Esophagus muscularis mucosa (tissue), 4 donors: ENCODE results near the gene RPS6KA5. TPM values are rescaled to one million over a fixed set of nuclear protein-coding genes. Genes with fewer than 3 reads are reported as not detected.
"Not testable (repeated sequence)": the region's sequence is repeated elsewhere in the genome, so short reads cannot be mapped to it uniquely, and the experiment has no call there.

Experiments used
- DNase-seq: peaks from one replicate; pipeline ENCODE4 v3.0.0-alpha.2; 2017; ENCODE audit errors: extremely low spot score
- H3K27ac ChIP-seq, 4 donors: fragments of 200-600 bp; sonication (generic); replicated peaks in 1 of 4; 1 replicate in 3 of 4; 2 replicates in 1 of 4; pipeline ENCODE4 v1.5.1; 2016 to 2019; ENCODE audit warnings: mild to moderate bottlenecking in 1 of 4
- H3K27me3 ChIP-seq, 4 donors: fragments of 200-600 bp; sonication (generic); one replicate each; pipeline versions ENCODE4 v1.5.1 to v1.6.0; 2016 to 2019
- H3K36me3 ChIP-seq, 4 donors: fragments of 200-600 bp; sonication (generic); one replicate each; pipeline ENCODE4 v1.5.1; 2016 to 2019
- H3K4me1 ChIP-seq, 4 donors: fragments of 200-600 bp; sonication (generic); one replicate each; pipeline ENCODE4 v1.5.1; 2016 to 2019
- H3K4me3 ChIP-seq, 4 donors: fragments of 200-600 bp; sonication (generic); 1 replicate in 2 of 4; 2 replicates in 2 of 4; pipeline ENCODE4 v1.5.1; 2016 to 2019; ENCODE audit warnings: mild to moderate bottlenecking in 4 of 4, moderate library complexity in 1 of 4
- H3K9me3 ChIP-seq, 4 donors: fragments of 200-600 bp; sonication (generic); 1 replicate in 3 of 4; 2 replicates in 1 of 4; pipeline ENCODE4 v1.5.1; 2016 to 2019
- CTCF ChIP-seq, 3 experiments: fragments of 200-600 bp in 2 of 3; fragments of 450-650 bp in 1 of 3; sonication (generic) in 2 of 3; IDR thresholded peaks; one replicate each; pipeline ENCODE4 v1.5.1; 2017 to 2019; ENCODE audit warnings: antibody characterized with exemption in 3 of 3, mild to moderate bottlenecking in 2 of 3, moderate library complexity in 1 of 3
- EP300 ChIP-seq: sonication (generic); formaldehyde crosslinking; IDR thresholded peaks from one replicate; pipeline ENCODE4 v1.6.1; 2017; ENCODE audit warnings: antibody characterized with exemption
- POLR2A ChIP-seq: fragments of 450-650 bp; IDR thresholded peaks from one replicate; pipeline ENCODE4 v1.6.1; 2017; ENCODE audit warnings: antibody characterized with exemption, moderate library complexity, mild to moderate bottlenecking, low read depth
- POLR2AphosphoS5 ChIP-seq, 2 donors: sonication (generic); formaldehyde crosslinking; IDR thresholded peaks; one replicate each; pipeline ENCODE4 v1.6.1; 2017; ENCODE audit warnings: antibody characterized with exemption in 2 of 2
- WGBS: methylation state at CpG from one replicate; pipeline ENCODE4 v1.1.5; 2018; 5-methylcytosine and 5-hydroxymethylcytosine counted together
- intact Hi-C: fragments of 100-400 bp; cut with DNase I; formaldehyde crosslinking; loops from one replicate; pipeline ENCODE4 v1.15.1; 2023
- total RNA-seq, 4 donors: library from RNA; depleted of rRNA; stranded (reverse); fragments of >200 nt; gene quantifications; one replicate each; pipeline versions ENCODE4 v1.1.0 to v1.2.1, GENCODE V29; 2016

The RPS6KA5 gene
- total RNA-seq, 4 donors from 2014 or later = 30.8 to 40.6 (median 35.0) TPM

DNA sequence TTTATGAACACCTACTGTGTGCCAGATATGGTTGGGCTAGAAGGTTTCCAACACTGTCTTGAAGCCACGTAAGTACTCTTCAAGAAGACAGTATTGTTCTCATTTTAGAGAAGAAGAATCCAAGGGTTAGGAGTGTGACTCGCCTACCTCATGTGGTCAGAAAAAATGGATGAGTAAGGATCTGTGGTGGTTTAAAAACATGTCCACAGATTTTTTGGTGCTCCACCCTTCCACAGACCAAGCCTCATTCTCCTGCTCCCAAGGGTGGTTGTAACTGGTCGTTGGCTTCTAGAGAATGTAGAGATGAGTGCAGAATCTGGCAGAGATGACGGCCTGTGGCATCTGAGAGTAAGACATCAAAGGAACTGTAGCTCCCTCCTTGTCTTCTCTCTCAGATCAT lies 213.9 kb downstream of the RPS6KA5 start:
- no peak for DNase-seq
- no peak overlapping the region for H3K27ac ChIP-seq
- H3K9me3 ChIP-seq = no peaks in the 10 kb centered on the region
- no peak overlapping the region for H3K4me3 ChIP-seq
- no peaks in the 10 kb centered on the region for H3K27me3 ChIP-seq
- no peak for TF ChIP-seq EP300
- TF ChIP-seq POLR2AphosphoS5 (IDR thresholded peaks at IDR 0.05) = no peak
- no peak for TF ChIP-seq POLR2A
- H3K4me1 ChIP-seq = peaks cover 0 to 13% (median 5%) of the 10 kb centered on the region in 4 donors
- WGBS = 88% methylated on average over 4 of the region's 4 CpGs
- intact Hi-C loops = no loop called here
- H3K36me3 ChIP-seq = peaks cover 0 to 27% (median 0%) of the 10 kb centered on the region in 4 donors

DNA sequence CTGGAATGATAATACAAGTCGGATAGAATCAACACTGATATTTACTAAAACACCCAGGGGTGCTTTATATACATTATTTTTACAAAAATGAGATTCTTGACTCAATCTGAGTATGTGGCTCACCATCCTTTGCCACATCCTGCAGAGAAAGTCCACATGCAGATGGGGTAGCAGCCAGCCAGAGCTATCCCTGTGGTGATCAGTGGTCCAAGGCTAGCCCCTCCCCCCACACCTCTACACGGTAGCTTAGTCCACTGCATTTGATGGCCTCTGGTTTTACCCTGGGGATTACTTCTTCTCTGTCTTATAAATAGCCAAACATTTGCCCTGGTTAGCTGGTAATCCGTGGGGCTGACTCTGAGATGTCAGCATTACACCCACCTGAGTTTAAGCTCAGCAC lies 216.1 kb downstream of the RPS6KA5 start:
- intact Hi-C loops = no loop called here
- Histone ChIP-seq H3K9me3 (no peaks in the 10 kb centered on the region), H3K36me3 (peaks cover 0 to 20% (median 0%) of the 10 kb centered on the region in 4 donors), H3K4me1 (peaks cover 0 to 3% (median under 1%) of the 10 kb centered on the region in 4 donors), H3K27me3 (no peaks in the 10 kb centered on the region), H3K4me3 (no peak overlapping the region), H3K27ac (no peak overlapping the region)
- TF ChIP-seq POLR2AphosphoS5 (IDR thresholded peaks at IDR 0.05) = no peak
- no peak for TF ChIP-seq POLR2A
- no peak for TF ChIP-seq CTCF (IDR thresholded peaks at IDR 0.05)
- TF ChIP-seq EP300 = no peak
- WGBS = 77% methylated on average over 3 of the region's 3 CpGs
- DNase-seq = no peak

DNA sequence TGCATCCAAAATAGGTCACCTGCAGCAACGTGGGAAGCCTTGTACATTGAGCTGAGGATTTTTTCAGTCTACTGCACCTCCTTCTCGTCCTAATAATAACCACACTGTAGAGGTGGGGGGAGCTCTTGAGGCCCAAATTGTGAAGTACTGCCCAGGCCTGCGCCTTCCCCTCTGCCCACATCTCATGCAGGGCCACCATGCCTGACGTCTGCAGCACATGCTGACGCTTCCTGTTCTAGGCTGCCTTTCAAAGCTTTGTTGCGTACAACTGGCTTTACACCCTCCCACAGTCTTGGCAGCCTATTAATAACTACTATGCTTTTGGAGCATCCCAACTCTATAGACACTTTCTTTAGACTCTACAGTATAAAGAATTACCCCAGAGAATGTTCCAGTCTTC lies 217.7 kb downstream of the RPS6KA5 start:
- intact Hi-C loops = no loop called here
- no peak overlapping the region for H3K4me3 ChIP-seq
- H3K27ac ChIP-seq = no peak overlapping the region
- WGBS = 63% methylated on average over 6 of the region's 6 CpGs
- peaks cover 0 to 14% (median 0%) of the 10 kb centered on the region in 4 donors for H3K36me3 ChIP-seq
- H3K4me1 ChIP-seq = peaks cover 0 to 12% (median 6%) of the 10 kb centered on the region in 4 donors
- no peak for TF ChIP-seq POLR2A
- TF ChIP-seq CTCF (IDR thresholded peaks at IDR 0.05) = no peak
- TF ChIP-seq POLR2AphosphoS5 (IDR thresholded peaks at IDR 0.05) = no peak
- no peak for TF ChIP-seq EP300
- no peak for DNase-seq
- H3K9me3 ChIP-seq = no peaks in the 10 kb centered on the region
- no peaks in the 10 kb centered on the region for H3K27me3 ChIP-seq

DNA sequence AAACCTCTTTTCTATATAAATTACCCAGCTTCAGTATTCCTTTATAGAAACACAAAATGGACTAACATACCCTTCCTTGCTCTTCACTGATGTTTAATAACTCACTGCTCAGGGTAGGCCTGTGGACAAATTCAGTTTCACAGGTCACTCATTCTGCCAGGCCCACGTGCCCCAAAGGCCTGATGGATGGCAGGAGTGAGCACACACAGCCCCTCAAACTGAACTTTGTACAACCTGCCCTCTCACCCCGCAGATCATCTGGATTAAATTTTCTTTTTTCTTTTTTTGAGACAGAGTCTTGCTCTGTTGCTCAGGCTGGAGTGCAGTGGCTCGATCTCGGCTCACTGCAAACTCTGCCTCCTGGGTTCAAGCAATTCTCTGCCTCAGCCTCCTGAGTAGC lies 219.8 kb downstream of the RPS6KA5 start:
- H3K27ac ChIP-seq, DNase-seq, H3K27me3 ChIP-seq, H3K36me3 ChIP-seq, intact Hi-C loops, H3K9me3 ChIP-seq, H3K4me3 ChIP-seq: not testable (repeated sequence)
- peaks cover 0 to 12% (median 6%) of the 10 kb centered on the region in 4 donors for H3K4me1 ChIP-seq
- WGBS = 98% methylated on average over 4 of the region's 4 CpGs

DNA sequence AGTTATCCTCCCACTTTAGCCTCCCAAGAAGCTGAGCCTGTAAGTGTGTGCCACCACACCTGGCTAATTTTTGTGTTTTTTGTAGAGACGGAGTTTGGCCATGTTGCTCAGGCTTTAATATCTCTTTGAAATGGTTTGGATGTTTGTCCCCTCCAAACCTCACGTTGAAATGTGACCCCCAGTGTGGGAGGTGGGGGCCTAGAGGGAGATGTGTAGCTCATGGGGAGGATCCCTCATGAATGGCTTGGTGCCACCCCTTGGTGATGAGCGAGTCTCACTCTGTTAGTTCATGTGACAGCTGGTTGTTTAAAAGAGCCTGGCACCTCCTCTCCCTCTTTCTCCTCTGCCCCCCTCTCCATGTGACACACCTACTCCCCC lies 220.6 kb downstream of the RPS6KA5 start:
- Histone ChIP-seq H3K36me3 (no peaks in the 10 kb centered on the region), H3K27me3 (no peaks in the 10 kb centered on the region), H3K4me3 (no peak overlapping the region), H3K27ac (peak overlapping the region; percentile 45 to 70 (median 62)), H3K4me1 (peaks cover 0 to 12% (median 6%) of the 10 kb centered on the region in 4 donors), H3K9me3 (no peaks in the 10 kb centered on the region)
- TF ChIP-seq CTCF (IDR thresholded peaks at IDR 0.05) = no peak
- no peak for TF ChIP-seq EP300
- TF ChIP-seq POLR2AphosphoS5 (IDR thresholded peaks at IDR 0.05) = no peak
- no peak for TF ChIP-seq POLR2A
- intact Hi-C loops = no loop called here
- 91% methylated on average over 3 of the region's 3 CpGs for whole genome bisulfite sequencing
- peak; percentile 55 for DNase-seq
